ENCODE data around the gene KAZN. TPM values are rescaled to one million over a fixed set of nuclear protein-coding genes. Genes with fewer than 3 reads are reported as not detected.
A peak's percentile ranks its signal among the peaks of the same experiment; 100 is the strongest.

KAZN gene
- total and polyA plus RNA-seq, 9 donors: 5.1 to 17.4 (median 14.3) TPM

DNA sequence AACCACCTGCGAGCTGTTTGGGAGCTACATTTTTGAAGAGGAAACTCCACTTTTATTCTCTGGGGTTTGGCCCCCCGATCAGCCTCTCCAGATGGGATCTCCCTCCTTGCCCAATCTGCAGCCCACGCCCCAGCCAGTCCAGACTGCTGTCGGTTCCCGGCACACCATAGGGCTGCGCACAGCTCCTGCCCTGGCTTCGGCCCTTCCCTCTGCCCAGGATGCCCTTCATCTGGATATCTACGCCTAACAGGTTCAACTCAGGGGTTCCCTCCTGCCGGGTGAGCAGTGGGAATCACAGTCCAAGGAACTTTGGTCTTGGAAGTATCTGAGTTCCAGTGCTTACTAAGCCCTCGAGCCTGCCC lies 135.3 kb downstream of the KAZN start:
- H3K27me3 ChIP-seq (ENCODE audit: control insufficient read depth, insufficient read depth, low read length): peaks cover 23% of the 10 kb centered on the region

GRCh38 chr1:14735841-14736240 lies 137.4 kb downstream of the KAZN start:
- Histone ChIP-seq H3K36me3 (ENCODE audit: control insufficient read depth, insufficient read depth, low read length) (no peaks in the 10 kb centered on the region), H3K4me3 (ENCODE audit: low read length) (no peak overlapping the region), H3K4me1 (ENCODE audit: control insufficient read depth, insufficient read depth, low read length) (peaks cover 13% of the 10 kb centered on the region), H3K27me3 (ENCODE audit: control insufficient read depth, insufficient read depth, low read length) (peaks cover 37% of the 10 kb centered on the region), H3K9me3 (replicated peaks; ENCODE audit: control insufficient read depth, low read depth, low read length) (no peaks in the 10 kb centered on the region), H3K27ac (ENCODE audit: low read length) (no peak overlapping the region)
- WGBS (ENCODE audit: insufficient coverage): no CpG with 5 or more reads among the region's 4 CpGs
- no peak for DNase-seq

More for the DNA sequence above, 135.3 kb downstream of the KAZN start:
- DNase-seq: no peak
- WGBS (ENCODE audit: insufficient coverage): 66% methylated on average over 9 of the region's 10 CpGs
- H3K27ac ChIP-seq (ENCODE audit: low read length): no peak overlapping the region
- no peaks in the 10 kb centered on the region for H3K9me3 ChIP-seq (replicated peaks; ENCODE audit: control insufficient read depth, low read depth, low read length)
- H3K36me3 ChIP-seq (ENCODE audit: control insufficient read depth, insufficient read depth, low read length): no peaks in the 10 kb centered on the region
- peaks cover 9% of the 10 kb centered on the region for H3K4me1 ChIP-seq (ENCODE audit: control insufficient read depth, insufficient read depth, low read length)
- no peak overlapping the region for H3K4me3 ChIP-seq (ENCODE audit: low read length)

DNA sequence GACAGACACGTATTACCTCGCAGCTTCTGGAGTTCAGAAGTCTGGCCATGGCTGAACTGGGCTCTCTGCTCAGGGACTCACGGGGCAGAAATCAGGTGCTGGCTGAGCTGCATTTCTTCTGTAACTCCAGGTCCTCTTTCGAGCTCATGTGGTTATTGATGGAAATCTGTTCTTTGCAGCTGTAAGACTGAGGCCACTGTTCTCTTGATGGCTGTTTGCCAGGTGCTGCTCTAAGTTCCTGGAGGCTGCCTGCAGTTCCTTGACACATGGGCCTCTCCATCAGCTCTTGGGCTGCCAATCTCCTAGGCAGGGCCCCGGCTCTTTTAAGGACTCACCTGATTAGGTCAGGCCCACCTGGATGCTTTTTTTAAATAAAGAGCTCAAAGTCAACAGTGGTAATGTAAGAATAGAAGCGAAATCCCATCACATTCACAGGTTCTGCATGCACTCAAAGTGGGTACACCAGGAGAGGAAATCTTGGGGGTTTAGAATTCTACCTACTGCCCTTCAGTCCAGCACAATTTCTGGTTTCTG lies 139.1 kb downstream of the KAZN start:
- Histone ChIP-seq H3K4me3 (ENCODE audit: low read length) (no peak overlapping the region), H3K27ac (ENCODE audit: low read length) (no peak overlapping the region), H3K27me3 (ENCODE audit: control insufficient read depth, insufficient read depth, low read length) (peaks cover 43% of the 10 kb centered on the region), H3K4me1 (ENCODE audit: control insufficient read depth, insufficient read depth, low read length) (peaks cover 12% of the 10 kb centered on the region), H3K36me3 (ENCODE audit: control insufficient read depth, insufficient read depth, low read length) (no peaks in the 10 kb centered on the region), H3K9me3 (replicated peaks; ENCODE audit: control insufficient read depth, low read depth, low read length) (no peaks in the 10 kb centered on the region)
- peak; percentile 49 for DNase-seq
- WGBS (ENCODE audit: insufficient coverage): 41% methylated on average over 3 of the region's 6 CpGs

DNA sequence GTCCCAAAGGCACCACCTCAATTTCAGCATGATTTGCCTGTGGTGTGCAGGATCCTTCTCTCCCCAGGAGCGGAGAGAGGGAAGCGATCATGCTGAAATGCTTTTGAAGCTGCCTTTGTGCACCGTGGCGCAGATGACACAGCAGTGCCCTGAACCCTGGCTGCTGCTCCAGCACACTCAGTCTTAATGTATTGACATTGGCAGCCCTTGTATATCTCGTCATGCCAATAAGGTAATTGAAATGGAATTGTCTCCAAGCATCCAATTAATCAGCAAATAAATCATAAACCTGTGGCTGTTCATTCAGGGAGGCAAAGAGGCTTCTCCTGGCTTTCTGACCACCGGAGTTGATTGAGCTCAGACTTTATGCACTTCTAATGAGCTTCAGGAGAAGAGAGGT lies 139.8 kb downstream of the KAZN start:
- H3K27ac ChIP-seq (ENCODE audit: low read length): no peak overlapping the region
- no peak for DNase-seq
- H3K36me3 ChIP-seq (ENCODE audit: control insufficient read depth, insufficient read depth, low read length): no peaks in the 10 kb centered on the region
- no peaks in the 10 kb centered on the region for H3K9me3 ChIP-seq (replicated peaks; ENCODE audit: control insufficient read depth, low read depth, low read length)
- H3K27me3 ChIP-seq (ENCODE audit: control insufficient read depth, insufficient read depth, low read length): peaks cover 39% of the 10 kb centered on the region
- 77% methylated on average over 5 of the region's 6 CpGs for WGBS (ENCODE audit: insufficient coverage)
- H3K4me3 ChIP-seq (ENCODE audit: low read length): no peak overlapping the region
- H3K4me1 ChIP-seq (ENCODE audit: control insufficient read depth, insufficient read depth, low read length): peaks cover 7% of the 10 kb centered on the region

DNA sequence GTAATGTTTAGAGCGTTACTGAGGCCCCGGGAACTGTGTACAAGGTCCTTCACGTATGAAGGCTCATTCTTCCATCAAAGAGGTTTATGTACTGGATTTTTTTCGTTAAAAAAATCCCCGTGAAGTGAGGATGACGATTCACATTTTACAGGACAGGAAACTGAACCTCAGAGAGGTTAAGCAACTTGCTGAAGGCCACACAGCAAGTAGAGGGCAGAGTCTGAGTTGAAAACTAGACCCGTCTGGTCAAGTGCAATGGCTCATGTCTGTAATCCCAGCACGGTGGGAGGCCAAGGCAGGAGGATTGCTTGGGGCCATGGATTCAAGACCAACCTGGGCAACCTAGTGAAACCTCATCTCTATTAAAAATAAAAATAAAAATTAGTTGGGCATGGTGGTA lies 140.2 kb downstream of the KAZN start:
- Histone ChIP-seq H3K36me3 (ENCODE audit: control insufficient read depth, insufficient read depth, low read length) (no peaks in the 10 kb centered on the region), H3K9me3 (replicated peaks; ENCODE audit: control insufficient read depth, low read depth, low read length) (no peaks in the 10 kb centered on the region), H3K4me1 (ENCODE audit: control insufficient read depth, insufficient read depth, low read length) (peaks cover 4% of the 10 kb centered on the region), H3K4me3 (ENCODE audit: low read length) (no peak overlapping the region), H3K27ac (ENCODE audit: low read length) (no peak overlapping the region), H3K27me3 (ENCODE audit: control insufficient read depth, insufficient read depth, low read length) (peaks cover 35% of the 10 kb centered on the region)
- 47% methylated on average over 6 of the region's 8 CpGs for WGBS (ENCODE audit: insufficient coverage)
- DNase-seq: no peak

DNA sequence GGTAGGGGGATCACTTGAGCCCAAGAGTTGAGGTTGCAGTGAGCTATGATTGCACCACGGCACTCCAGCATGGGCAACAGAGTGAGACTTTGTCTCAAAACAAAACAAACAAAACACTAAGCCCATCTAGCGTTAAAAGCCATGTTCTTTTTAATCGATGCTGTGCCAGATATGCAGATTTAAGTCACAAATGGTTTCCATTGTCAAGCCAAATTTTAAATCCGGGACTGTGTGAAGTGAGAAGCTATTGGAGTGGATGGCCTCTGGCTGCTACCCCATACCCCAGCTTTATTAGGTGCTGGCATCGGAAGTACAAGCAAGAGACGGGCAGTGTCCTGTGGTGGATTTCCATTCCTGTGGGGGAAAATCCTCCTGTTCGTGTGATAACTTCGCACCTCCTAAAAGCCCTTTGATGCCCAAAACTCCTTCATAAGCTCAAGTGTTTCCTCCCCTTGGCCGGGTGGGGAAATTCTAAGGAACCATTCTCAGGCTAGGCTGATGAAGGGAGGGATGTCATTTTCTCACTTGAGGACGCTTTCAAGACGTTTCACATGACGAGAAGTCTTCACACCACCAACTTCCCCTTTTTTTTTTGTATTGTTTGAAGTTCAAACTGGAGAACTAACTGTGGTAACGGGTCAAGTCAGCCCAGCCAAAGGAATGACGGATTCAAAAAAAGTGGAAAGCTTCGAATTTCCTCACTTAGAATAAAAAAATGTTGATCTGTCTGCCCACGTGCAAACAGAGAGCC lies 140.8 kb downstream of the KAZN start:
- H3K27ac ChIP-seq (ENCODE audit: low read length): no peak overlapping the region
- peak; percentile 21 for DNase-seq
- H3K36me3 ChIP-seq (ENCODE audit: control insufficient read depth, insufficient read depth, low read length): no peaks in the 10 kb centered on the region
- no peaks in the 10 kb centered on the region for H3K9me3 ChIP-seq (replicated peaks; ENCODE audit: control insufficient read depth, low read depth, low read length)
- H3K27me3 ChIP-seq (ENCODE audit: control insufficient read depth, insufficient read depth, low read length): peaks cover 30% of the 10 kb centered on the region
- H3K4me3 ChIP-seq (ENCODE audit: low read length): no peak overlapping the region
- 90% methylated on average over 2 of the region's 16 CpGs for WGBS (ENCODE audit: insufficient coverage)
- peaks cover 4% of the 10 kb centered on the region for H3K4me1 ChIP-seq (ENCODE audit: control insufficient read depth, insufficient read depth, low read length)

DNA sequence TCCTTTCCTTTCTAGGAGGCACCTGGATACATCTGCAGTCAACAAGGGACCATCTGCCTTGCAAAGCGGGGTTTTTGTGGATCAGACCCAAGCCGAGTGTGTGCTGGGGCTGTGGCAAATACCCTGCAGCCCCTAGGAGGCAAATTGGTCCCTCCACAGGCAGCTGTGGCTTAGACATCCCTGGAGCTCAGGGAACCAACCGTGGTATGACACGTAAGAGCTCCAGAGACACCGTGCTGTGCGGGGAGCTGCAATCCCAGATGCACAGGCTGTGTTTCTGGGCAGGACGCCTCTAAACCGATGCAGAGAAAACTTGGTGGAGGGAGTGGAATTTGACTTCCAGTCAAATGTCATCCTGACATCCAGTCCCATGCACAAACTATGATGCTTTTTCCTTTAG lies 141.5 kb downstream of the KAZN start:
- no peak overlapping the region for H3K27ac ChIP-seq (ENCODE audit: low read length)
- H3K36me3 ChIP-seq (ENCODE audit: control insufficient read depth, insufficient read depth, low read length): no peaks in the 10 kb centered on the region
- DNase-seq: no peak
- peaks cover 4% of the 10 kb centered on the region for H3K4me1 ChIP-seq (ENCODE audit: control insufficient read depth, insufficient read depth, low read length)
- 28% methylated on average over 6 of the region's 8 CpGs for WGBS (ENCODE audit: insufficient coverage)
- H3K27me3 ChIP-seq (ENCODE audit: control insufficient read depth, insufficient read depth, low read length): peaks cover 30% of the 10 kb centered on the region
- no peaks in the 10 kb centered on the region for H3K9me3 ChIP-seq (replicated peaks; ENCODE audit: control insufficient read depth, low read depth, low read length)
- no peak overlapping the region for H3K4me3 ChIP-seq (ENCODE audit: low read length)

- no peaks in the 10 kb centered on the region for H3K36me3 ChIP-seq (ENCODE audit: control insufficient read depth, insufficient read depth, low read length)
- H3K4me3 ChIP-seq (ENCODE audit: low read length): no peak overlapping the region
- 82% methylated on average over 4 of the region's 5 CpGs for WGBS (ENCODE audit: insufficient coverage)
- H3K9me3 ChIP-seq (replicated peaks; ENCODE audit: control insufficient read depth, low read depth, low read length): no peaks in the 10 kb centered on the region
- no peak overlapping the region for H3K27ac ChIP-seq (ENCODE audit: low read length)
- peaks cover 4% of the 10 kb centered on the region for H3K4me1 ChIP-seq (ENCODE audit: control insufficient read depth, insufficient read depth, low read length)
- DNase-seq: no peak
- peaks cover 27% of the 10 kb centered on the region for H3K27me3 ChIP-seq (ENCODE audit: control insufficient read depth, insufficient read depth, low read length)
These were observed 142.6 kb downstream of the KAZN start for GRCh38 chr1:14741082-14741481.

- Histone ChIP-seq H3K27ac (ENCODE audit: low read length) (no peak overlapping the region), H3K27me3 (ENCODE audit: control insufficient read depth, insufficient read depth, low read length) (peaks cover 25% of the 10 kb centered on the region), H3K4me1 (ENCODE audit: control insufficient read depth, insufficient read depth, low read length) (peaks cover 4% of the 10 kb centered on the region), H3K4me3 (ENCODE audit: low read length) (no peak overlapping the region), H3K36me3 (ENCODE audit: control insufficient read depth, insufficient read depth, low read length) (no peaks in the 10 kb centered on the region), H3K9me3 (replicated peaks; ENCODE audit: control insufficient read depth, low read depth, low read length) (no peaks in the 10 kb centered on the region)
- WGBS (ENCODE audit: insufficient coverage): no CpG with 5 or more reads among the region's 2 CpGs
- no peak for DNase-seq
These were observed 143.0 kb downstream of the KAZN start for GRCh38 chr1:14741532-14741931.

- Histone ChIP-seq H3K27ac (ENCODE audit: low read length) (no peak overlapping the region), H3K36me3 (ENCODE audit: control insufficient read depth, insufficient read depth, low read length) (no peaks in the 10 kb centered on the region), H3K4me1 (ENCODE audit: control insufficient read depth, insufficient read depth, low read length) (peaks cover 4% of the 10 kb centered on the region), H3K4me3 (ENCODE audit: low read length) (no peak overlapping the region), H3K9me3 (replicated peaks; ENCODE audit: control insufficient read depth, low read depth, low read length) (no peaks in the 10 kb centered on the region), H3K27me3 (ENCODE audit: control insufficient read depth, insufficient read depth, low read length) (peaks cover 24% of the 10 kb centered on the region)
- no peak for DNase-seq
- 63% methylated on average over 5 of the region's 9 CpGs for WGBS (ENCODE audit: insufficient coverage)
These were observed 143.9 kb downstream of the KAZN start for GRCh38 chr1:14742181-14742980.
